HEK293T (cell line): Measurements from ENCODE around the gene SUMO2.
"Not testable (repeated sequence)": the region's sequence is repeated elsewhere in the genome, so short reads cannot be mapped to it uniquely, and the experiment has no call there.

Source experiments
- CTCF ChIA-PET: fragments of 350-600 bp; formaldehyde crosslinking; extraction: SDS; loops from one replicate; lab custom pipeline; 2021; ENCODE audit warnings: antibody characterized with exemption, inconsistent platforms; lab: Yijun Ruan, JAX
- POLR2A ChIA-PET: fragments of 350-600 bp; formaldehyde crosslinking; extraction: SDS; loops from one replicate; lab custom pipeline; 2020; ENCODE audit warnings: antibody characterized with exemption, inconsistent platforms; lab: Yijun Ruan, JAX
- DNase-seq: peaks from one replicate; pipeline ENCODE4 v3.0.0; 2012; ENCODE audit warnings: mixed read lengths; ENCODE audit errors: extremely low spot score
- ARNT ChIP-seq: fragments of 450-650 bp; IDR thresholded peaks from 2 replicates; pipeline ENCODE4 v1.6.1; 2017; ENCODE audit warnings: mild to moderate bottlenecking
- BHLHE40 ChIP-seq: fragments of 450-650 bp; IDR thresholded peaks from 2 replicates; pipeline ENCODE4 v1.6.1; 2016; ENCODE audit warnings: mild to moderate bottlenecking, moderate library complexity, borderline replicate concordance
- CTBP1 ChIP-seq: fragments of 450-650 bp; IDR thresholded peaks from 2 replicates; pipeline ENCODE4 v1.6.1; 2016; ENCODE audit warnings: borderline replicate concordance
- ELF4 ChIP-seq: fragments of 450-650 bp; IDR thresholded peaks from 2 replicates; pipeline ENCODE4 v1.6.1; 2017; ENCODE audit warnings: antibody characterized with exemption
- FOXA1 ChIP-seq: fragments of 450-650 bp; IDR thresholded peaks from 2 replicates; pipeline ENCODE4 v1.6.1; 2016; ENCODE audit warnings: mild to moderate bottlenecking
- FOXK2 ChIP-seq: fragments of 450-650 bp; IDR thresholded peaks from 2 replicates; pipeline ENCODE4 v1.6.1; 2016; ENCODE audit warnings: mild to moderate bottlenecking
- FOXM1 ChIP-seq: fragments of 450-650 bp; IDR thresholded peaks from 2 replicates; pipeline ENCODE4 v1.6.1; 2017; ENCODE audit warnings: mild to moderate bottlenecking, borderline replicate concordance
- HDGF ChIP-seq: fragments of 450-650 bp; IDR thresholded peaks from 2 replicates; pipeline ENCODE4 v1.6.1; 2017; ENCODE audit warnings: antibody characterized with exemption, borderline replicate concordance
- L3MBTL2 ChIP-seq: fragments of 450-650 bp; conservative IDR thresholded peaks from 2 replicates; pipeline ENCODE4 v1.6.1; 2016; ENCODE audit warnings: mild to moderate bottlenecking
- LEF1 ChIP-seq: fragments of 450-650 bp; IDR thresholded peaks from 2 replicates; pipeline ENCODE4 v1.6.1; 2017; ENCODE audit warnings: mild to moderate bottlenecking, borderline replicate concordance
- NFRKB ChIP-seq: fragments of 450-650 bp; IDR thresholded peaks from 2 replicates; pipeline ENCODE4 v1.6.1; 2016; ENCODE audit warnings: mild to moderate bottlenecking, moderate library complexity
- SP1 ChIP-seq: fragments of 450-650 bp; IDR thresholded peaks from 2 replicates; pipeline ENCODE4 v1.6.1; 2017
- SUZ12 ChIP-seq: fragments of 450-650 bp; IDR thresholded peaks from 2 replicates; pipeline ENCODE4 v1.6.1; 2016; ENCODE audit warnings: mild to moderate bottlenecking
- TARDBP ChIP-seq: fragments of 450-650 bp; IDR thresholded peaks from 2 replicates; pipeline ENCODE4 v1.6.1; 2016
- ZNF384 ChIP-seq: fragments of 450-650 bp; IDR thresholded peaks from 2 replicates; pipeline ENCODE4 v1.6.1; 2016
- TF ChIP-seq, protein P1 (sequence below): fragments of 450-650 bp; IDR thresholded peaks from 2 replicates; pipeline ENCODE4 v1.6.1; 2016

SUMO2 gene

DNA sequence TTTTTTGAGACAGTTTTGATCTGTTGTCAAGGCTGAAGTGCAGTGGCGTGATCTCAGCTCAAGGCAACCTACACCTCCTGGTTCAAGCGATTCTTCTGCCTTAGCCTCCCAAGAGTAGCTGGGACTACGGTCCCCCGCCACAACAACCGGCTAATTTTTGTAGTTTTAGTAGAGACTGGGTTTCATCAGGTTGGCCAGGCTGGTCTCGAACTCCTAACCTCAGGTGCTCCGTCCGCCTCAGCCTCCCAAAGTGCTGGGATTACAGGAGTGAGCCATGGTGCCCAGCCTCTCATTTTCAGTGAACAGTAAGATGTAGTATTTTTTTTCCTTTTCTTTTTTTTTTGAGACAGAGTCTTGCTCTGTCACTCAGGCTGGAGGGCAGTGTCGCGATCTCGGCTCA, 7.8 kb downstream of the SUMO2 start:
- ChIA-PET CTCF (no interaction called here), POLR2A (interaction anchor here (0.6 to 0.8 kb wide), 2 partner anchors 45 to 805 kb away, joined by 3 read pairs; no protein-coding TSS in a partner anchor)
- DNase-seq = no peak
- TF ChIP-seq, protein P1, sequence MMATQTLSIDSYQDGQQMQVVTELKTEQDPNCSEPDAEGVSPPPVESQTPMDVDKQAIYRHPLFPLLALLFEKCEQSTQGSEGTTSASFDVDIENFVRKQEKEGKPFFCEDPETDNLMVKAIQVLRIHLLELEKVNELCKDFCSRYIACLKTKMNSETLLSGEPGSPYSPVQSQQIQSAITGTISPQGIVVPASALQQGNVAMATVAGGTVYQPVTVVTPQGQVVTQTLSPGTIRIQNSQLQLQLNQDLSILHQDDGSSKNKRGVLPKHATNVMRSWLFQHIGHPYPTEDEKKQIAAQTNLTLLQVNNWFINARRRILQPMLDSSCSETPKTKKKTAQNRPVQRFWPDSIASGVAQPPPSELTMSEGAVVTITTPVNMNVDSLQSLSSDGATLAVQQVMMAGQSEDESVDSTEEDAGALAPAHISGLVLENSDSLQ = no peak
- TF ChIP-seq LEF1 (no peak), ELF4 (no peak), FOXA1 (no peak), BHLHE40 (no peak), ZNF384 (no peak), CTBP1 (no peak), FOXK2 (no peak), NFRKB (no peak), ARNT (no peak), HDGF (no peak), TARDBP (no peak), SUZ12 (no peak), SP1 (no peak), L3MBTL2 (no peak)

DNA sequence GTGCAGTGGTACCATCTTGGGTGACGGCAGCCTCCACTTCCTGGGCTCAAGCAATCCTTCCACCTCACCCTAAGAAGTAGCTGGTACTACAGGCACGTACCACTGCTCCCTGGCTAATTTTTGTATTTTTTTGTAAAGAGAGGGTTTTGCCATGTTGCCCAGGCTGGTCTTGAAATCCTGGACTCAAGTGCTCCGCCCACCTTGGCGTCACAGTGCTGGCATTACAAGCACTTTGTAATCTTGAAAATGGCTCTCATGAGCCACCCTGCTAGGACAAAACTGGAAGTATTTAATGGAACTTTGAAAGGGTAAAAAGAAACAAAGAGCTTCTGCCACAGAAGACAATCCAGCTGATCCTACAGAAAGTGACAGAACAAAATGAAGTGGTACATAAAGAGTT, 9.2 kb downstream of the SUMO2 start:
- DNase-seq = no peak
- ChIA-PET POLR2A (interaction anchor here (1.2 to 1.4 kb wide), 2 partner anchors 9 to 23 kb away, joined by 3 read pairs; no protein-coding TSS in a partner anchor), CTCF (interaction anchor here (0.7 to 1.4 kb wide), 2 partner anchors 28 kb away, joined by 3 to 10 read pairs; no protein-coding TSS in a partner anchor)
- TF ChIP-seq TARDBP = no peak
- no peak for TF ChIP-seq NFRKB
- TF ChIP-seq L3MBTL2 = no peak
- TF ChIP-seq, protein P1 = no peak
- TF ChIP-seq FOXK2 = no peak
- TF ChIP-seq BHLHE40 = no peak

DNA sequence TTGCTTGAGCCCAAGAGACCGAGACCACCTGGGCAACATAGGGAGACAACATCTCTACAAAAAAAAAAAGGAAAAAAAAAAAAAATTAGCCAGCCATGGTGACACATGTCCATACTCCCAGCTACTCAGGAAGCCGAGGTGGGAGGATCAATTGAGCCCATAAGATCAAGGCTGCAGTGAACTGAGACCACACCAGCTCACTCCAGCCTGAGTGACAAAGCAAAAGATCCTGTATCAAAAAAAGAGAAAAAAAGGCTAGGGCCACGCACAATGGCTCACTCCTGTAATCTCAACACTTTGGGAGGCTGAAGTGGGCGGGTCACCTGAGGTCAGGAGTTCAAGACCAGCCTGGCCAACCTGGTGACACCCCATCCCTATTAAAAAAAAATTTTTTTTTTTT, 13.8 kb downstream of the SUMO2 start:
- ChIA-PET CTCF (interaction anchor here (0.6 kb wide), 1 partner anchor 287 kb away, joined by 3 read pairs; no protein-coding TSS in a partner anchor), POLR2A (interaction anchor here (0.9 kb wide), 2 partner anchors 38 to 55 kb away, joined by 3 to 4 read pairs; partner anchors contain the start of gene NT5C)
- TF ChIP-seq CTBP1 (no peak), FOXK2 (no peak), TARDBP (no peak), SP1 (no peak), LEF1 (no peak), FOXM1 (no peak), ELF4 (no peak)
- TF ChIP-seq, protein P1 = no peak
- no peak for DNase-seq

DNA sequence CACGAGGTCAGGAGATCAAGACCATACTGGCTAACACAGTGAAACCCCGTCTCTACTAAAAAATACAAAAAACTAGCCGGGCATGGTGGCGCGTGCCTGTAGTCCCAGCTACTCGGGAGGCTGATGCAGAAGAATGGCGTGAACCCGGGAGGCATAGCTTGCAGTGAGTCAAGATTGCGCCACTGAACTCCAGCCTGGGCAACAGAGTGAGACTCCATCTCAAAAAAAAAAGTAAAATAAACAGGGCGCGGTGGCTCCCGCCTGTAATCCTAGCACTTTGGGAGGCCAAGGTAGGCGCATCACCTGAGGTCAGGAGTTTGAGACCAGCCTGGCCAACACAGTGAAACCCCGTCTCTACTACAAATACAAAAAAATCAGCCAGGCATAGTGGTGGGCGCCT, 18.2 kb downstream of the SUMO2 start:
- ChIA-PET CTCF (interaction anchor here (0.8 kb wide), 1 partner anchor 37 kb away, joined by 4 read pairs; no protein-coding TSS in a partner anchor), POLR2A (interaction anchor here (1.2 to 1.4 kb wide), 2 partner anchors 9 to 453 kb away, joined by 3 read pairs; no protein-coding TSS in a partner anchor)
- not testable (repeated sequence) for DNase-seq

DNA sequence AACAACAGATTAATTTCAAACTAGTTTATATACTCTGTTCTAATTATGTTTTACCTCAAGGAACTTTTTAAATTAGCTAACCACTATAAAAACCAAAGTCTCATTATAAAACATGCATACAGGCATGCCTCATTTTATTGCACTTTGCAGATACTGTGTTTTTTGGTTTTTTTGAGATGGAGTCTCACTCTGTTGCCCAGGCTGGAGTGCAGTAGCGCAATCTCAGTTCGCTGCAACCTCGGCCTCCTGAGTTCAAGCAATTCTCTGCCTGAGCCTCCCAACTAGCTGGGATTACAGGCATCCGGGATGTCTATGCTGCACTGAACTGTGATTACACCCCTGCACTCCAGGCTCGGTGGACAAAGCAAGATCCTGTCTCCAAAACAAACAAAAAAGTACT, 19.7 kb downstream of the SUMO2 start:
- CTCF ChIA-PET = interaction anchor here (1.0 kb wide), 1 partner anchor 32 kb away, joined by 3 read pairs; no protein-coding TSS in a partner anchor
- TF ChIP-seq NFRKB (no peak), ZNF384 (no peak; the same call in 1 of the 2 replicates), CTBP1 (no peak), SP1 (no peak), L3MBTL2 (no peak), ARNT (no peak)
- TF ChIP-seq, protein P1 = no peak
- no peak for DNase-seq
- POLR2A ChIA-PET = interaction anchor here (0.6 to 1.3 kb wide), 4 partner anchors 8 to 42 kb away, joined by 3 read pairs; partner anchors contain the start of genes JPT1, NT5C and SUMO2

DNA sequence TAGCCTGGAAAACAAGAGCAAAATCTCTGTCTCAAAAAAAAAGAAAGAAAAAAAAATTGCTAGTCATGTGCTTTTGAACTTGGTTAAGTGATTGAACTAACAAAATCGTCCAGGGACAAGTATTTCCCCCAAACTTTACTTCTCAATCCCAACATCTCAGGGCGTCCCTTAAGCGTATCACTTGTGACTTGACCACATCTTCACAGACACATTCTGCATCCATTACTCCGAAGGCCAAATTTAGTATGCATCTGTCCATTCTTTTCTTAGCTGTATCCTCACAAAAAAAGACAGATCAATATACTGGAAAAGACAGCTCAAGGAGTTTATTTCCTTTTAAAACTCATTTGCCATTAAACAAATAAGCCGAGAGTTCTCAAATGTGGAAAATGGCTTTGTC, 22.5 kb downstream of the SUMO2 start:
- ChIA-PET POLR2A (interaction anchor here (1.3 kb wide), 1 partner anchor 29 kb away, joined by 3 read pairs; the partner anchor contains the start of gene NT5C), CTCF (interaction anchor here (1.3 kb wide), 1 partner anchor 12 kb away, joined by 3 read pairs; no protein-coding TSS in a partner anchor)
- TF ChIP-seq BHLHE40 (no peak), FOXM1 (no peak), L3MBTL2 (no peak), SUZ12 (no peak), ARNT (no peak), HDGF (no peak), ZNF384 (no peak), LEF1 (no peak), FOXK2 (no peak), SP1 (no peak), CTBP1 (no peak), TARDBP (no peak), ELF4 (no peak), NFRKB (no peak), FOXA1 (no peak)
- TF ChIP-seq, protein P1 = no peak
- DNase-seq = no peak
